GM10266 (cell line): ENCODE data around the gene SYNE1.

Source experiments
- DNase-seq: peaks from one replicate; pipeline ENCODE4 v3.0.0; 2012; ENCODE audit errors: extremely low spot score
- TF ChIP-seq, protein P1 (sequence below): IDR thresholded peaks from 2 replicates; pipeline ENCODE4 v1.5.1; 2012; ENCODE audit warnings: mild to moderate bottlenecking, low read depth; ENCODE audit not compliant: control insufficient read depth, insufficient read depth; ENCODE audit errors: missing control alignments

Gene SYNE1

GRCh38 chr6:152380993-152381898, 255.9 kb downstream of the SYNE1 start:
- TF ChIP-seq, protein P1, sequence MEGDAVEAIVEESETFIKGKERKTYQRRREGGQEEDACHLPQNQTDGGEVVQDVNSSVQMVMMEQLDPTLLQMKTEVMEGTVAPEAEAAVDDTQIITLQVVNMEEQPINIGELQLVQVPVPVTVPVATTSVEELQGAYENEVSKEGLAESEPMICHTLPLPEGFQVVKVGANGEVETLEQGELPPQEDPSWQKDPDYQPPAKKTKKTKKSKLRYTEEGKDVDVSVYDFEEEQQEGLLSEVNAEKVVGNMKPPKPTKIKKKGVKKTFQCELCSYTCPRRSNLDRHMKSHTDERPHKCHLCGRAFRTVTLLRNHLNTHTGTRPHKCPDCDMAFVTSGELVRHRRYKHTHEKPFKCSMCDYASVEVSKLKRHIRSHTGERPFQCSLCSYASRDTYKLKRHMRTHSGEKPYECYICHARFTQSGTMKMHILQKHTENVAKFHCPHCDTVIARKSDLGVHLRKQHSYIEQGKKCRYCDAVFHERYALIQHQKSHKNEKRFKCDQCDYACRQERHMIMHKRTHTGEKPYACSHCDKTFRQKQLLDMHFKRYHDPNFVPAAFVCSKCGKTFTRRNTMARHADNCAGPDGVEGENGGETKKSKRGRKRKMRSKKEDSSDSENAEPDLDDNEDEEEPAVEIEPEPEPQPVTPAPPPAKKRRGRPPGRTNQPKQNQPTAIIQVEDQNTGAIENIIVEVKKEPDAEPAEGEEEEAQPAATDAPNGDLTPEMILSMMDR: no peak
- no peak for DNase-seq

DNA sequence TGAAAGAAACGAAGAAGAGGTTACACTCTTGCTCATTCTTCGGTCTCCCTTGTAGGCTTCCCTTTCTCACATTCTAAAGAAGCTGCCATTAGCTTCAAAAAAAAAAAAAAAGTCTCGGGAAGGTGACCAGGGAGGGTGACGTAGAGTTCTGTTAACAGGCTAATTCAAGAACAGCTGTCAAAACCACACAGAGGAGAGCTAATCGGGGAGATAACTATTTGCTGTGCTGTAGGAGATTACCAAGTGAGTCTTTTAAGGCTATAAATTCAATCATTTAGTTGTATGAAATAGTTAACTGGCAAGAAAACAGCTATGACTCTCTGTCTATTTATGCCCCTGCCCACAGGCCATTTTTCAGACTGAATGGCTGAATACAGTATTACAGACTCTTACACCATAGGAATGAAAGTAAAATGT, 256.8 kb downstream of the SYNE1 start:
- TF ChIP-seq, protein P1: no peak
- DNase-seq: no peak

- DNase-seq: no peak
- TF ChIP-seq, protein P1: no peak
Measured at GRCh38 chr6:152379423-152379822, 257.7 kb downstream of the SYNE1 start.

DNA sequence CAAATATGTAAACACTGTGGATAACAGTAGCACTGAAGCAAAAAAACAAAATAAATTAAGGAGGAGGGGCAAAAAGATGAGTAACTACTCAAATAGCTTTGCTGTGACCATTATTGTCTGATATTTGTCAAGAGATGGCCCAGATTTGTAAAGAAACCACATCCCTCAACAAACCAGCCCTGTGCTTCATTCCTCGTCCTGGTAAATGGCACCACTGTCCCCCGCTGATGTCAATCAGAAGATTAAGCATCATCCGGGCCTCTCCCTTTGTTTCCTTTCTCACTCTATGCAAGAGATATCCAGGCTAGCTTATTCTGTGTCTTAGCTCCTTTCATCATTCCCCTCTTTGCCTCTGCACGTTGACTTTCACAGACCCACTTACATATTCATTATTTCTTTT, 259.0 kb downstream of the SYNE1 start:
- DNase-seq: no peak
- TF ChIP-seq, protein P1: no peak

GRCh38 chr6:152375197-152375596, 262.0 kb downstream of the SYNE1 start:
- DNase-seq: no peak
- TF ChIP-seq, protein P1: no peak

GRCh38 chr6:152372945-152373344, 264.2 kb downstream of the SYNE1 start:
- TF ChIP-seq, protein P1: no peak

DNA sequence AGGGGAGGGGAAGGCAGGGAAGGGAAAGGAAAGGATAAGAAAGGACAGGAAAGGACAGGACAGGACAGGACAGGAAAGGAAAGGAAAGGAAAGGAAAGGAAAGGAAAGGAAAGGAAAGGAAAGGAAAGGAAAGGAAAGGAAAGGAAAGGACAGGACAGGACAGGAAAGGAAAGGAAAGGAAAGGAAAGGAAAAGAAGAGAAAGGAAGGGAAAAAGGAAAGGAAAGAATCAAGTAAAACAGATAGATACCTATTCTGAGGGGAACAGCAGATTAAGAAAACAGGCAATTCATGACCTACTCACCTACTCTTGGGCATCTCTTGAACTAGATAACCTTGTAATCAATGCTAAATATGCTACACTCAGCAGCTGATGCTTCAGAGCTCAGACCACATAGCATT, 265.4 kb downstream of the SYNE1 start:
- no peak for DNase-seq
- TF ChIP-seq, protein P1: no peak

More at GRCh38 chr6:152372945-152373344, 264.2 kb downstream of the SYNE1 start:
- DNase-seq: no peak
